ENCODE results near the gene SLC8A1.

The SLC8A1 gene

GRCh38 chr2:40329739-40330030, 122.2 kb downstream of the SLC8A1 start:
- Histone ChIP-seq H3K23ac (ENCODE audit: low read length) (no peak overlapping the region), H3K36me3 (ENCODE audit: control insufficient read depth in 1 of 2, insufficient read depth in 2 of 2, low read length in 2 of 2) (no peaks in the 10 kb centered on the region), H3K4ac (ENCODE audit: low read depth, low read length) (no peak overlapping the region), H3K27ac (ENCODE audit: low read depth, low read length) (no peak overlapping the region), H2BK120ac (ENCODE audit: insufficient read depth, low read length, poor library complexity) (no peak overlapping the region), H3K79me2 (ENCODE audit: control insufficient read depth, insufficient read depth, low read length, poor library complexity) (no peaks in the 10 kb centered on the region), H3K9ac (ENCODE audit: low read length) (no peak overlapping the region), H3K79me1 (ENCODE audit: low read length) (no peaks in the 10 kb centered on the region), H4K91ac (ENCODE audit: low read depth, low read length) (no peak overlapping the region), H3K14ac (ENCODE audit: low read length) (no peak overlapping the region), H2BK5ac (ENCODE audit: low read depth, low read length, poor library complexity) (no peak overlapping the region), H3K4me2 (ENCODE audit: low read length) (no peak overlapping the region), H3K27me3 (ENCODE audit: insufficient read depth, low read length) (no peaks in the 10 kb centered on the region), H3K4me1 (ENCODE audit: control insufficient read depth in 1 of 2, insufficient read depth in 2 of 2, low read length in 2 of 2) (no peaks in the 10 kb centered on the region), H2AFZ (ENCODE audit: insufficient read depth, low read length, poor library complexity) (no peak overlapping the region), H2AK5ac (ENCODE audit: low read length) (no peak overlapping the region), H3K18ac (ENCODE audit: low read length) (no peak overlapping the region), H3K4me3 (ENCODE audit: low read depth, low read length) (no peak overlapping the region), H3K9me3 (ENCODE audit: insufficient read depth, low read depth, low read length) (peaks cover 4% of the 10 kb centered on the region), H4K12ac (ENCODE audit: low read depth, low read length) (no peak overlapping the region), H4K8ac (ENCODE audit: low read depth, low read length) (no peak overlapping the region), H2BK12ac (ENCODE audit: low read length) (no peak overlapping the region)
- DNase-seq: no peak
- no CpG with 5 or more reads among the region's 1 CpG for WGBS (ENCODE audit: extremely low coverage, insufficient coverage, insufficient read length)

GRCh38 chr2:40325116-40325515, 126.8 kb downstream of the SLC8A1 start:
- H3K9me3 ChIP-seq (ENCODE audit: insufficient read depth, low read depth, low read length): peaks cover 2% of the 10 kb centered on the region
- no peak overlapping the region for H2AFZ ChIP-seq (ENCODE audit: insufficient read depth, low read length, poor library complexity)
- no peak overlapping the region for H3K27ac ChIP-seq (ENCODE audit: low read depth, low read length)
- H3K4me3 ChIP-seq (ENCODE audit: low read depth, low read length): no peak overlapping the region
- no peak overlapping the region for H2BK5ac ChIP-seq (ENCODE audit: low read depth, low read length, poor library complexity)
- no peak overlapping the region for H2AK5ac ChIP-seq (ENCODE audit: low read length)
- no peak overlapping the region for H4K12ac ChIP-seq (ENCODE audit: low read depth, low read length)
- no peak overlapping the region for H3K23ac ChIP-seq (ENCODE audit: low read length)
- no peak overlapping the region for H3K9ac ChIP-seq (ENCODE audit: low read length)
- no peak overlapping the region for H4K91ac ChIP-seq (ENCODE audit: low read depth, low read length)
- no peaks in the 10 kb centered on the region for H3K4me1 ChIP-seq (ENCODE audit: control insufficient read depth in 1 of 2, insufficient read depth in 2 of 2, low read length in 2 of 2)
- H3K18ac ChIP-seq (ENCODE audit: low read length): no peak overlapping the region
- no peak overlapping the region for H2BK12ac ChIP-seq (ENCODE audit: low read length)
- no peak overlapping the region for H3K14ac ChIP-seq (ENCODE audit: low read length)
- no peak overlapping the region for H2BK120ac ChIP-seq (ENCODE audit: insufficient read depth, low read length, poor library complexity)
- no peak overlapping the region for H3K4ac ChIP-seq (ENCODE audit: low read depth, low read length)
- H3K79me2 ChIP-seq (ENCODE audit: control insufficient read depth, insufficient read depth, low read length, poor library complexity): no peaks in the 10 kb centered on the region
- no peaks in the 10 kb centered on the region for H3K79me1 ChIP-seq (ENCODE audit: low read length)
- H3K27me3 ChIP-seq (ENCODE audit: insufficient read depth, low read length): no peaks in the 10 kb centered on the region
- DNase-seq: no peak
- no peak overlapping the region for H3K4me2 ChIP-seq (ENCODE audit: low read length)
- no peaks in the 10 kb centered on the region for H3K36me3 ChIP-seq (ENCODE audit: control insufficient read depth in 1 of 2, insufficient read depth in 2 of 2, low read length in 2 of 2)
- H4K8ac ChIP-seq (ENCODE audit: low read depth, low read length): no peak overlapping the region

GRCh38 chr2:40324656-40325055, 127.2 kb downstream of the SLC8A1 start:
- H3K36me3 ChIP-seq (ENCODE audit: control insufficient read depth in 1 of 2, insufficient read depth in 2 of 2, low read length in 2 of 2): no peaks in the 10 kb centered on the region
- H2AFZ ChIP-seq (ENCODE audit: insufficient read depth, low read length, poor library complexity): no peak overlapping the region
- H3K18ac ChIP-seq (ENCODE audit: low read length): no peak overlapping the region
- no peak overlapping the region for H3K4me3 ChIP-seq (ENCODE audit: low read depth, low read length)
- H3K79me2 ChIP-seq (ENCODE audit: control insufficient read depth, insufficient read depth, low read length, poor library complexity): no peaks in the 10 kb centered on the region
- no peak overlapping the region for H3K4ac ChIP-seq (ENCODE audit: low read depth, low read length)
- no peak for DNase-seq
- no CpG with 5 or more reads among the region's 1 CpG for WGBS (ENCODE audit: extremely low coverage, insufficient coverage, insufficient read length)
- peaks cover 2% of the 10 kb centered on the region for H3K9me3 ChIP-seq (ENCODE audit: insufficient read depth, low read depth, low read length)
- H4K91ac ChIP-seq (ENCODE audit: low read depth, low read length): no peak overlapping the region
- no peak overlapping the region for H3K23ac ChIP-seq (ENCODE audit: low read length)
- H3K9ac ChIP-seq (ENCODE audit: low read length): no peak overlapping the region
- H3K79me1 ChIP-seq (ENCODE audit: low read length): no peaks in the 10 kb centered on the region
- H2BK120ac ChIP-seq (ENCODE audit: insufficient read depth, low read length, poor library complexity): no peak overlapping the region
- H3K4me1 ChIP-seq (ENCODE audit: control insufficient read depth in 1 of 2, insufficient read depth in 2 of 2, low read length in 2 of 2): no peaks in the 10 kb centered on the region
- no peaks in the 10 kb centered on the region for H3K27me3 ChIP-seq (ENCODE audit: insufficient read depth, low read length)
- no peak overlapping the region for H3K27ac ChIP-seq (ENCODE audit: low read depth, low read length)
- H2BK5ac ChIP-seq (ENCODE audit: low read depth, low read length, poor library complexity): no peak overlapping the region
- H4K8ac ChIP-seq (ENCODE audit: low read depth, low read length): no peak overlapping the region
- no peak overlapping the region for H3K14ac ChIP-seq (ENCODE audit: low read length)
- H2BK12ac ChIP-seq (ENCODE audit: low read length): no peak overlapping the region
- H2AK5ac ChIP-seq (ENCODE audit: low read length): no peak overlapping the region
- H3K4me2 ChIP-seq (ENCODE audit: low read length): no peak overlapping the region
- no peak overlapping the region for H4K12ac ChIP-seq (ENCODE audit: low read depth, low read length)

- Histone ChIP-seq H3K4me1 (ENCODE audit: control insufficient read depth in 1 of 2, insufficient read depth in 2 of 2, low read length in 2 of 2) (peaks cover 3 to 5% of the 10 kb centered on the region in 2 experiments), H3K4me3 (ENCODE audit: low read depth, low read length) (no peak overlapping the region), H3K79me1 (ENCODE audit: low read length) (no peaks in the 10 kb centered on the region), H2BK5ac (ENCODE audit: low read depth, low read length, poor library complexity) (no peak overlapping the region), H3K36me3 (ENCODE audit: control insufficient read depth in 1 of 2, insufficient read depth in 2 of 2, low read length in 2 of 2) (no peaks in the 10 kb centered on the region), H2AFZ (ENCODE audit: insufficient read depth, low read length, poor library complexity) (no peak overlapping the region), H3K9ac (ENCODE audit: low read length) (no peak overlapping the region), H2BK120ac (ENCODE audit: insufficient read depth, low read length, poor library complexity) (no peak overlapping the region), H2AK5ac (ENCODE audit: low read length) (no peak overlapping the region), H4K12ac (ENCODE audit: low read depth, low read length) (no peak overlapping the region), H4K8ac (ENCODE audit: low read depth, low read length) (no peak overlapping the region), H3K14ac (ENCODE audit: low read length) (no peak overlapping the region), H3K18ac (ENCODE audit: low read length) (no peak overlapping the region), H3K23ac (ENCODE audit: low read length) (no peak overlapping the region), H4K91ac (ENCODE audit: low read depth, low read length) (no peak overlapping the region), H3K4ac (ENCODE audit: low read depth, low read length) (no peak overlapping the region), H3K4me2 (ENCODE audit: low read length) (no peak overlapping the region), H2BK12ac (ENCODE audit: low read length) (no peak overlapping the region), H3K79me2 (ENCODE audit: control insufficient read depth, insufficient read depth, low read length, poor library complexity) (no peaks in the 10 kb centered on the region), H3K27me3 (ENCODE audit: insufficient read depth, low read length) (no peaks in the 10 kb centered on the region), H3K9me3 (ENCODE audit: insufficient read depth, low read depth, low read length) (peaks cover 2% of the 10 kb centered on the region), H3K27ac (ENCODE audit: low read depth, low read length) (no peak overlapping the region)
- no CpG with 5 or more reads among the region's 2 CpGs for WGBS (ENCODE audit: extremely low coverage, insufficient coverage, insufficient read length)
- peak; percentile 43 to 81 for DNase-seq
Observed at GRCh38 chr2:40321822-40322221, 130.1 kb downstream of the SLC8A1 start.
